NCI-H226 (cell line): ENCODE results near the gene EZH2.
A peak's percentile ranks its signal among the peaks of the same experiment; 100 is the strongest.

Experiments used
- DNase-seq: peaks from one replicate; pipeline ENCODE4 v3.0.0-alpha.2; 2015

EZH2 gene

DNA sequence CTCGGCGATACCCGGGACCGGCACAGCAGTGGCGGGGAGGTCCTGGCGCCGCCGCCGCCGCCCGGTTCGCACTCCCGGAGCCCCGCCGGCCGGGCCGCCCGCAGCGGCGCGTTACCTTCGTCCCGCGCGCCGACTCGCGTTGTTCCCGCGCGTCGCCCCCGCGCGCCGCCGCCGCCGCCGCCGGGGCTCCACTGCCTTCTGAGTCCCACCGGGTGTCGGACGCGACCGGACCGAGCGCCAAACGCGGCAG lies at the start of gene EZH2:
EZH2 (minus strand) TSS at position 243 of the 250 bp plus-strand sequence. CDS start 36,993 bp downstream, outside the sequence.
- DNase-seq = no peak

DNA sequence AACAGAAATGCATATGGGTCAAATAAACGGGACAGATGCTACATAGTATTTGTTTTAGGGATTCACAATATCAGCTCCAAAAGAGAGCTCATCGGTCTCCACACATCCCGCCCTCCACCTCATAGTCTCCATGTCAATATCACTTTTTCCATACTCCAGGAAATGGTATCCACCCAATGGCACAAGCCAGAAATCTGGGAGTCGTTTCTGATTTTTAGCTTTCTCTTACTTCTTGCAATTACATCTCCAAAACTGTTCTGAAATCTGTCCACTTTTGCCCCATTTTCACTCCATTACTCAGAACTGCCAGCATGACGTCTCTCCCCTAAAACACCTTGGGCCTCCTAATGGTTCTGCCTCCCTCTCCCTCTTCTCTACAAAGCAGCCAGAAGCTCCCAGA lies 47.4 kb upstream of the EZH2 start:
- no peak for DNase-seq

DNA sequence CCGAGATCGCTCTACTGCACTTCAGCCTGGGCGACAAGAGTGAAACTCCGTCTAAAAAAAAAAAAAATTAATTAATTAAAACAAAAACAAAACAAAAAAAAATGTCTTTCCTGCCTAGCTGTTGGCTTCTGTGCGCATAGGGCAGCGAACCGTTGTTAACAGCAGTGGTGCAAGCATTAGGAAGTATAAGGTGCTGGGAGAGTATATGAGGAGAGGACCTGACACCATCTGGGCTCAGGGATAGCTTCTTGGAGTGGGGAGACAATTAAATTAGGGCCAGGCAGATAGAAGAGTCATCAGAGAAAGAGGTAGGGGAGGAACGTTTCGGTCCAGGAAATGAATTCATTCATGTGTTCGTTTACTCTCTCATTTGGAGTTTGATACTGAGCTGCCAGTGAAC lies 46.2 kb upstream of the EZH2 start:
- DNase-seq = no peak

DNA sequence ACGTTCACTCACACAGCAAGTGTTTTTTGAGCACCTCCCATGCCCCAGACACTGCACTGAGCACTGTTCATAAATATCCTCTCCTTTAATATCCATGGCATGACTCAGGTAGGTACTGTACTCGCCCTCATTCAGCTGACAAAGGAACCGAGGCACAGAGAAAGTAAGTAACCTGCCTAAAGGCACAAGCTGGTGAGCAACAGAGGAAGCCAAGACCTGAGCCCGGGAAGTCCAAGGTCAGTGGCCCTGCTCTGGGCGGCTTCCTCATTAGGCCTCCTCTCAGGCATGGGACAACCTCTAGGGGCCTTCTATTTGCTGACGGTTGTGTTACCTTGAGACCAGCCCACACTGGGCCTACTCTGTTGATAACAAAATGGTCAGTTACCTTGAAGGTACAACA lies 45.1 kb upstream of the EZH2 start:
- DNase-seq = no peak

DNA sequence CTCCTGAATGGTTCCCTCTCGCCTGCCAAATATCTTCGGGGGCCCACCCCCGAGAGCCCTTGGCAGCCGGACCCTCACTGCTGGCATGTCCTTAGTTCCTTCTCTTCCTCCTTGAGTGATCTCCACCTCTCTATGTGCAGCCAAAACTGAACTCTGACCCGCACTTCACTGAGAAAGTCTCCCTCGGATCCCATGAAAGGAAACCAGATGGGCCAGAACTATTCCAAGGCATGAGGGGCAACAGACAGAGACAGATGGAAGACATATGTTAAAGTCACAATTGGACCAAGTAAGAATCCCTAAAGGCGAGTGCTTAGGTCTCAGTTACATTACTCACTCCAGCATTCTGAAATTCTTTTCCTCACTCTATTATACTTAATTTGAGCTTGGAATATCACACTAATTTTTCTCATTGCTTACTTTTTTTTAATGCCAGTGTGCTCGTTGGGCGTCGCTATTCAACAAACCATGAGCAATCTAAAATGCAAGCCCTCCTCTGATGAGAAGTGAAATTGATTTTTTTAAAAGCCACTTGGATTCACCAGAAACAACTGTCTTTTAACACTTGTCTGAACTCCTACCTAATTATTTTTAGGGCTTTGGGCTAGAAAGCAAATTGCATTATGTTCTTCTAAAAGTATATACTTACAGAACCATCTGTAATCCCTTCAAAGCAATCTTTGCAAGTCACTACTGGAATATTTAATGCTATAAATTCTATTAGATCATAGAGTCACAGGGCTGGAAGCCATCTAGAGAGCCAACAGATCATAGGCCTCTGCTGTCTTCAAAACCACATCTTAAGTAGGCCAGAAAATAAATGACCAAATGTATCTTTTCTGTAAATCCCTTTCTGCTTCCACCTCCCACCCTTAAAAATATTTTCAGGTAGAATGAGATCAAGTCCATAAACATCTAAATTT lies 43.3 kb upstream of the EZH2 start:
- no peak for DNase-seq

DNA sequence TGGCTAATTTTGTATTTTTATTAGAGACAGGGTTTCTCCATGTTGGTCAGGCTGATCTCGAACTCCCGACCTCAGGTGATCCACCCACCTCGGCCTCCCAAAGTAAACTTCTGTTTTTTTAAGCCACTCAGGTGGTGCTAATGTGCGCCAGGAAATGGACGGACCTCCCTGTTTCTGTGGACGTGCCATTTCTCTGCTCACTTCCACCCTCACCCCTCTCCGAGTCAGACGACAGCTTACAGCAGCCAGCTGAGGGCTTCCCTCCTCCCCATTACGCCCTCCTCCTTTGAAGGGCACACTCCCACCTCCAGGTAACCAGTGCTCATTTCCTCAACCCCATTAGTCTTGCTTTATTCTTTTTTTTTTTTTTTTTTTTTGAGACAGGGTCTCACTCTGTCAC lies 41.7 kb upstream of the EZH2 start:
- DNase-seq = no peak

DNA sequence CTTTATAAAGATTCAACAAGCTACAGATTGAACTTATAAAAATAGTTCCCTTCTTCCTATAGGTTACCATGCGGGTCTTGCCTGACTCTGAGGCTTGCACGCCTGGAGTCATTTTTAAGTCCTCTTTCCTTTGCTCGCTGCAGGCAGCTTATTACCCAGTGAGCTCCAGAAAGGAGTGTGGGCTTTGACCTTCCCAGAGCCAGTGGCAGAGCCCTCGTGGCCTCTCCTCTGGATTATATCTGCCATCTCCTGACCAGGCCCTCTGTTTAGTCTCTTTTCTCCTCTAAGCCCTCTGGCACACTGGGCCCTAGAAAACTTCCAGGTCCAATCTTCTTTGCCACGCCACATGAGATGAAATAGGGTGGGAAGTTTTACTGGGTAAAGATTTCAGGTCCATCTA lies 39.9 kb upstream of the EZH2 start:
- no peak for DNase-seq

DNA sequence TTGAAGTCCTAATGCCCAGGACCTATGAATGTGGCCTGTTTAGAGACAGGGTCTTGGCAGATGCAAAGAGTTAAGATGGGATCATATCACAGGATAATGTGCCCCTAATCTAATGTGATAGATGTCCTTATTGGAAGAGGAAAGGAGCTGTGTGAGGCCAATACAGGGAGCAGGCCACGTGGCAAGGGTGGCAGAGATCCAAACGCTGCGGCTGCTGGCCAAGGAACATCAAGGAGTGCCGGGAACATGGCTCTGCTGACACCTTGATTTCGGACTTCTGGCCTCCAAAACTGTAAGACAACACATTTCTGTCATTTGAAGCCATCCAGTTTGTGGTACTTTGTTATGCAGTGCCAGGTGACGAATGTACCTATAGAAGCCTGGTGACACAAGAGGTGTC lies 37.7 kb upstream of the EZH2 start:
- no peak for DNase-seq

DNA sequence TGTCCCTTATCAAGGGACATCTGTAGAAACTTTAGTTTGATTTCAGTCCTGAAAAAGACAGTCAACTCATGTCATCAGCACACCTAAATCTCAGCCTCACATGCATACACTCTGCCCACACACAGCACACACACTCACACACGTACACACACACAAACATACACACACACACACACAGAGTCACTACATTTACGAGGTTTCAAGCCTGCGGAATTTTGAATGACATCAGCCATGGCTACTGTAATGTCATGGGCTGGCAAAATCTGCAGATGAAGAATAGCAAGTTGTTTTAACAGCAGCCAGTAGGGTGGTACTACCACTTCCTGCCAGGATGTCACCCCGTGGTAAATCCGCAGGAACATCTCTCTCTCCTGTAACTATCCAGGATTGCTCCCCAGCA lies 37.1 kb upstream of the EZH2 start:
- DNase-seq = no peak

DNA sequence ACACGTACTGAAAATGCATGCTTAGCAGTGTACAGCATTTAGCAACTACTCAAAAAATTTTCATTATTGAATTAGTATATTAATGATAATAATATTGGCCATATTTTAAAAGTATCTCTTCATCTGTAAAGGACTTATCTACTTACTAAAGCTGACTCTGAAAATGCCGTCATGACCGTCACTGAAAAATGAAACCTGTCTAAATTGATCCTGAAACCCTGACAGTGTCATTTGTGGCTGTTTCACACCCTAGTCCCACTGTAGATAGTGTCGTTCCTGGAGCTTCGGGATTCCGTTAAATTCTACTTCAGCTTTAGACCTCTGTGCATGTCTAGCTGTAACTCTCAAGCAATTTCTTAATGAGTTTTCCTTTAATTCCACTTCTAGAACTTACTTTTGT lies 35.8 kb upstream of the EZH2 start:
- DNase-seq = no peak

DNA sequence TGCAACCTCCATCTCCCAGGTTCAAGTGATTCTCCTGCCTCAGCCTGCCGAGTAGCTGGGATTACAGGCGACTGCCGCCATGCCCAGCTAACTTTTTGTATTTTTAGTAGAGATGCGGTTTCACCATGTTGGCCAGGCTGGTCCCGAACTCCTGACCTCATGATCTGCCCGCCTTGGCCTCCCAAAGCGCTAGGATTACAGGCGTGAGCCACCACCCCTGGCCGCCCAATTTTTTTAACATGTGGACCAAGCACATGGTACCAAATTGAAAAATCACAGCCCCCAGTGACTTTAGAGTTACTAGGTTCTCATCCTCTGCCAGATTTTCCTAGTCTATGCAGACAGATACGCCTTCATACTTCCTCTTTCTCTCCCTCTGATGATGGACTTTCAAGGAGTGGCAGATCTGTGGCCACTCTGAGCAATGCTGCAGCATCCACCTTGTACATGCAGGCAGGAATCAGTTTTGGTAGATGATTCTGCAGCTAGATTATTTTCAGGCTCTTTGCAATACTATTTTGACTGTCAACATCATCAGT lies 34.0 kb upstream of the EZH2 start:
- no peak for DNase-seq

DNA sequence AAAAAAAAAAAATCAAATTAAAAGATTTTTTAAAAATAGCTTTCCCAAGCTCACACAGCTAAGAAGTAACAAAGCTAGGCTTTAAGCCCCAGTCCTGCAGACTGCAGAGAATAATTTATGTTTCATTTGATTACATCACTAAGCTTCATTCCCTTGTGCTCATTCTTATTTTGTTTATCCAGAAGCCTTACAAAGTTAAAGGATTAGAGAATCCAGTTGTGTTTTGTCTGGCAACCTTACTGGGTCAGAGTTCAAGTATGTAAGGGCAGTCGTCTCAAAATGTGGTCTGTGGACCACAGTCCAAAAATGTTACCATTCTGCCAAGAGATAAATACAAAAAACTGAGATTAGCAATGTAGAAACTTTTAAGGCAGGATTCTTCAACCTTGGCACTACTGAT lies 32.1 kb upstream of the EZH2 start:
- peak; percentile 16 for DNase-seq

DNA sequence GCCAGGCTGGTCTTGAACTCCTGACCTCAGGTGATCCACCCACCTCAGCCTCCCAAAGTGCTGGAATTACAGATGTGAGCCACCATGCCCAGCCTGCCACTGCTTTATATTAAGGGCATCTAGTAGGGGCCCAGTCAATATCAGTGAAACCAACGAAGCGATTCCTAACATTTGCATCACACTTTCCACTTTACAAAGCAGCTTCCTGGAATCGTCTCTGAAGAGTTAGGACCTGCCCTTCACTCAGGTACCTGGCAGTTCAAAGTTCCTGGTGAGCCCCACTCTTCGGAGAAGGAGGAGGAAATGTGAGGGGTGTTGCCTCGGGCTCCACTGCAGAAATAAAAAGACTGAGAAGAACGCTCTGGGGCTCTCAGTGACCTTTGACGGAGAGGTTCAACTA lies 31.1 kb upstream of the EZH2 start:
- DNase-seq = no peak

DNA sequence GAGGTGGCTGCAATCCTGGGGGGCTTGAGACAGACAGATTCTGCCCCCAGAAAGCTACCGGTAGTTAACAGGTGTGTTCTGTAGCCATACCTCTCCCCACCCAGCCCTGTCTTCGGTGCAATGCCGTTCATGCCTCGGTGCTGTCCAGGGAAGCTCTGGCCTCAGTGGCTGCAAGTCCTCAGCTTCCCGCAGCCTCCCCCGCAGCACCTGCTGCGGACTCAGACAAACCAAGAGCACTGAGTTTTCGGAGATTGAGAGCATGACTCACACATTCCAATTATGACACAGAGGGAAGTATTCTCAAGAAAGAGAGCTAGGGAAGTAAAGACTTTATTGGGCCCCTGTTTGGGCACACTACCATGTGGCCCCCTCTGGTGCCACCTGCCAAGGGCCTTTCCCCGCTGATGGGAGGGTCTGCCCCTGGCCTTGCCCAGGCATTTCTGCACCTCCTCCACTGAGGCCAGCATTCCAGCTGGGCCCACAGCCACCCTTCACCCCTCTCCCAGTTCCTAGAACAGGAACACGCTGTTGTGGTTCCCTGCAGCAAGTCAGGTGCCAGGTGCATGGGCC lies 30.2 kb upstream of the EZH2 start:
- peak; percentile 88 for DNase-seq

DNA sequence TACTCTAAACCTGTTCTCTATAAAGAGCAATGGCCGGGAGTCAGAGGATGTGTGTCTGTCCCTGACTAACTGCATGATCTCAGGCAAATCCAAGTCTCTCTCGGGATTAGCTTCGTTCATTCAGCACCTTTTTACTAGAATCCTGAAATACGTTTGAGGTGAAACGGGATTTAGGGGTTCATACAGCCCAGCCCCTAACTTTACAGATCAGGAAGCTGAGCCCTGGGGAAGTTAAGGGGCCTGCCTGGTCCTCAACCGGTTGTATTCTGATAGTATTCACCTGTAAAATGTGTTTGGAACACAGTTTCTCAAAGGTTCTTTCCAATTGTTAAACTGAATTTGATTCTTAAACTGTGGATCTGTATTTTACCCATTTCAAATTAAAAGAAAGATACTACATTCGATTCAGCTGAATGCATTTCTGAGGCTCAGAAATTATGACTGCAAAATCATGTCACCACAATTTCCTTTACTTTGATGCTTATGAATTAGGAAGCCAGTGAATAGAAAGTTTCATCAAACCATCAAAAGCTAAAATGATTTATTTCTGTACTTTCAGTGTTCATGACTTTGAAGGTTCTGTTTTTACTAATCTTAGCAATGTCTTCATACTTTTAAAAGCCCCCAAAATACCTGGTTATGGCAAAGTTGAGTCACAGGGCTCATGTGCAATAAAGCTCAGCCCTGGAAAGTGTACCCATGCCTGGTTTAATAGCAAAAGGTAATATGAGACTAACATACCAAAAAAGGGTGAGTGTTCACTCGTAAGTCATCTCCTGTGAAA lies 28.9 kb upstream of the EZH2 start:
- DNase-seq = no peak

DNA sequence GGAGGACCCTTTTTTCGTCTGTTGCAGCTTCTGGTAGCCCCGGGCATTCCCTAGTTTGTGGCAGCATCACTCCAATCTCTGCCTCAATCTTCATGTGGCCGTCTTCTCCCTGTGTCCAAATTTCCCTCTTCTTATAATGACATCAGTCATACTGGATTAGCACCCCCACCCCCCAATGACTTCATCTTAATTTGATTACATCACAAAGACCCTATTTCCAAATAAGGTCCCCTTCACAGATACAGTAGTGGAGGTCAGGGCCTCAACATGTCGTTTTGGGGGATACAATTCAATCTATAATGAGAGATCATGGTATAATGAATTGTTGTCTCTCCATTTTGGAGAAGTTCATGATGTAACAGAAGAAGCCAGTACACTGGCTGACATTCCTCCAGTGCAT lies 28.1 kb upstream of the EZH2 start:
- DNase-seq = no peak

DNA sequence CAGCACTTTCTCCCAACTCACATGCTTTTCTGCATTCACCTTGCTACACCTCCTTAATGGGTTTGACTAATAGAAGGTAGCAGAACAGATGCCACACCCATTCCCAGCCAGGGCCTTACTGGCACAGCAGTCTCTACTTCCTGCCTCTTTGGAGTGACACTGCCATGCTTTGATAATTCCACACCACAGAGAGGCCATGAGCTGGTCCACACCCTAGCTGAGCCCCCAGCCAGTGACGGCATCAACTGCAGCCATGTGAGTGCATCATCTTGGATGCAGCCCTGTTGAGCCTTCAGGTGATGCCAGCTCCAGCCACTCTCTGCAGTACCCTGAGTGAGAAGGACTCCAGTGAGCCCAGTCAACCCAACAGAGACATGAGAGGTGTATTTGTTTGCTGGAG lies 27.5 kb upstream of the EZH2 start:
- no peak for DNase-seq

DNA sequence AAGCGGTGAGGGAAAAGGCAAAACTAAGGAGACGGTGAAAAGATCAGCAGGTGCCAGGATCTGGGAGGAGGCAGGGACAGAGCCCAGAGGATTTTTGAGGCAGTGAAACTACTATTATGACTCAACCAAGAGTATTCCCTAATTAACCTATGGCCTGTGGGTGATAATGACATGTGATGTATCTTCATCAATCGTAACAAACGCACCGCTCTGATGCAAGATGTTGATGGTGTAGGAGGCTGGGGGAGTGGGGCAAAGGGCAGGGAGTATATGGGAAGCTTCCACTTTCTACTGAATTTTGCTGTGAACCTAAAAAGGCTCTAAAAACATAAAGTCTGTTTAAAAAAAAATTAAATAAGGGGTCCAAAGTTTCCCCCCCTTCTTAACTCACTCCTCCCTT lies 25.5 kb upstream of the EZH2 start:
- DNase-seq = no peak

DNA sequence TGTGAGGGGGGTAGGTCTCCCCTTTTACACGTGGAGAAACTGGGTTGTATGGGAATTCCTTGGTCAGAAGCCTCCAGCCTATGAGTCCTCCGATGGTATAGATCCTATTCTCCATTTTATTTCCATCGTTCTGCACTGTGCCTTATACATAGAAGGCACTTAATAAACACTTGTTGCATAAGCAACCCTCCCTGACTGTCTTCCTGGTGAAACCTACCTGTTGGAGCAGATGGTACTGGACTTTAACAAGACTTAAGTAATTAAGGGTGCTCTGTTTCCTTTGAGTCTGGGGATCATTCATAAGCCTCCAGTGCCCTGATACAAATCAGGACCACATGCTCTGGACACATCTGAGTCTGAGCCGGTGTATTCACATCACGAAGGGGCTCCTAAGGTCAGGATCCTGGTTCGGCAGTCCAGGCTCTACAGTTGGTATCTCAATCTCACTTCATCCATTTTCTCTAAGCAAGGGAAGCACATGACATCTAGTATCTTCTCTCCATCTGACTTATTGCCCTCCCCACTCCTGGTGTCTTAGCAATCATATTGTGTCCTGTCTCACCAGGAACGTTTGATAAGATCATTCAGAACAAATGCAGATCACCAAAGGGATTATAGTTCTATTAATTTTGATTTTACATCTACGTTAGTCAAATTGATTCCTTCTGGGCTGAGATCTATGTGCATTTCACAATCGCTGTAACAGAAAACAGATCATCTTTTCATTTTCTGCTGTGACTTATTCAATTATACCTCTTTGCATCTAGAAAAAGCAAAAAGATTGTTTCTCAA lies 22.8 kb upstream of the EZH2 start:
- DNase-seq = no peak

DNA sequence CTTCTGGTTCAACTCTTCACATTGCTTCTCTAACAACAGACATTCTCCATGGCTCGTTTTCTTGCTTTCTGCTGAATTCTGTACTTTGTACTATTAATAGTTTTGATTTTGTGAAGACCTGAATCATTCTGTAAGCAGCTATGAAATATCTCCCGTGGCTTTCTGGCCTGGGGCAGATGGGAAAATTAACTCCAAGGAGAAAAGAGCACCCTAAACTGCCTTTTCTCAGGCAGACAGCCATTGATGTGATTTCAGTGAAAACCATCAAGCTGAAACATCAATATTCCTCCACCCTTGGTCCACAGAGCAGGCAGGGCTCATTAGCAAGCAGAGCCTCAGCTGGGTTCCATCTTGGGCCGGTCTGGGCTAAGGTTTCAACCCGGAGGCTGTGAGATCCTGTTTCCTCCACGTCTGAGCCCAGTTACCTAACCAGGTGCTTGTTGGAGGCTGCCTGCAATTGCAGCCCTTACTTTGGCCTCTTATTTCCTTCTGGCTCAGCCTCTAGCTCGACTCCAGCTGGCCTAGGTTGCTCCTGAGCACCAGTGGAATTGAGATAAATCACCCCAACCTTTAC lies 21.1 kb upstream of the EZH2 start:
- no peak for DNase-seq

DNA sequence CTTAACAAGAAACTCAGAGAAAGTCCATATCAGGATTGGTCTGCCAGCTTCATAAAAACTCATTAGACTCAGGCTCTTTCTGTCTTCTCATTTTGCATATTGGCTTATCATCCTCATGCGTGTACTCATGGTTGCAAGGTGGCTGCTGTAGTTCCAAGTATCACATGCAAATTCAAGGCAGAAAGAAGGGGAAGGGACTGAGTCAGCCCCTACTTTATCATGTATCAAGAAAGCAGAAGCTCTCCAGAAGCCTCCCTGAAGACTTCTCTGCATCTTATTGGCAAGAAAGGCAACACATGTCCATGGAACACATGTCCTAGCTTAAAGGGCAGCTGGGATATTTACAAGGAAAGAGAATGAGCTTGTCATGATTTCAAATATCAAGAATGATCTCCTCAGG lies 19.4 kb upstream of the EZH2 start:
- DNase-seq = no peak

DNA sequence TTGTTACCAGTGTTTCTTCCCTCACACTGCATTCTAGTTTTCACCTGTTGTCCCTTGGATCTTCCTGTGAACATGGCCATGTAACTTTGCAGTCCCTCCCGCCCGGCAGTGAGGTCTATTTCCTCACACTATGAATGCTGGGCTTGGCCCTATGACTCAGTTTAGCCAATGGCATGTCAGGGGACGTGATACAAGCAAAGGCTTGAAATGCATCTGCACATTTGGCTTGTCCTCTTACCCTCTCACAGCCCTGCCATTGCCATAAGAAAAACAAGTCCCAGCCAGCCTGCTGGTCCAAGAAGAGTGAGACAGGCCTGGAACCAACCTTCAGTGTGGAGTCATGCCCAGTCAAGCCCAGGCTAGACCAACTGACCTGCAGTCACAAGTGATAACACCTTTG lies 17.1 kb upstream of the EZH2 start:
- no peak for DNase-seq
